ENCODE data around the gene CDC42EP3. TPM values are rescaled to one million over a fixed set of nuclear protein-coding genes. Genes with fewer than 3 reads are reported as not detected.

Gene CDC42EP3
- total and polyA plus RNA-seq, 2 donors (not counting 1 experiment from before 2014, with no cell fraction given) = 28.0 to 29.9 TPM

GRCh38 chr2:37642907-37643729 lies 28.3 kb downstream of the CDC42EP3 start:
- TF ChIP-seq CTCF (IDR thresholded peaks at IDR 0.05) (no peak), EZH2 (IDR thresholded peaks at IDR 0.05; ENCODE audit: borderline replicate concordance, insufficient read depth, low read depth, low read length, poor library complexity, severe bottlenecking) (no peak)
- H3K4me3 Mint-ChIP-seq = peak overlapping the region; percentile 54
- no peak for ATAC-seq (ENCODE audit: low read depth)
- no peak overlapping the region for H3K4me2 ChIP-seq (replicated peaks; ENCODE audit: low read depth, low read length, poor library complexity, severe bottlenecking)
- intact Hi-C loops (cut with micrococcal nuclease) = no loop called here
- DNase-seq = no peak
- H3K27me3 Mint-ChIP-seq = no peaks in the 10 kb centered on the region
- H2AFZ ChIP-seq (ENCODE audit: insufficient read depth, low read depth, low read length, poor library complexity, severe bottlenecking) = no peak overlapping the region
- H3K27ac ChIP-seq (ENCODE audit: low read length in 2 of 2) = peak overlapping the region in 1 of 2 donors; percentile 25
- peaks cover 55% of the 10 kb centered on the region for H3K4me1 Mint-ChIP-seq
- no peaks in the 10 kb centered on the region for H4K20me1 ChIP-seq (ENCODE audit: control insufficient read depth, insufficient read depth, low read length, poor library complexity, severe bottlenecking)
- ChIA-PET CTCF (interaction anchor here (1.2 kb wide), 1 partner anchor 11 kb away, joined by 3 read pairs; no protein-coding TSS in a partner anchor), POLR2A (interaction anchor here (0.5 kb wide), 1 partner anchor 266 kb away, joined by 4 read pairs; no protein-coding TSS in a partner anchor)
- no CpG with 5 or more reads among the region's 6 CpGs for WGBS (ENCODE audit: insufficient coverage)
- no peaks in the 10 kb centered on the region for H3K9me3 Mint-ChIP-seq (ENCODE audit: insufficient read depth)
- H3K4me3 ChIP-seq (ENCODE audit: control extremely low read depth in 1 of 5, extremely low read depth in 1 of 5, insufficient read depth in 1 of 5, low read depth in 2 of 5, low read length in 4 of 5) = no peak overlapping the region
- peaks cover 34 to 38% of the 10 kb centered on the region in 2 donors for H3K4me1 ChIP-seq (ENCODE audit: control insufficient read depth in 2 of 2, insufficient read depth in 2 of 2, low read length in 2 of 2)
- H3K27ac Mint-ChIP-seq = peak overlapping the region; percentile 70
- H3K9me3 ChIP-seq (ENCODE audit: control extremely low read depth in 1 of 3, control insufficient read depth in 2 of 3, insufficient read depth in 1 of 3, low read length in 2 of 3) = peaks cover 0 to 6% (median 2%) of the 10 kb centered on the region in 3 donors
- no peak overlapping the region for H3K9ac ChIP-seq (ENCODE audit: low read length)
- H3K27me3 ChIP-seq (replicated peaks in 1 of 4; ENCODE audit: control extremely low read depth in 1 of 4, control insufficient read depth in 3 of 4, insufficient read depth in 4 of 4, low read length in 3 of 4) = no peaks in the 10 kb centered on the region
- peaks cover 74% of the 10 kb centered on the region for H3K79me2 ChIP-seq (ENCODE audit: control insufficient read depth, insufficient read depth, low read length)
- peaks cover 0 to 28% of the 10 kb centered on the region in 2 experiments for H3K36me3 ChIP-seq (replicated peaks in 1 of 2; ENCODE audit: control extremely low read depth in 1 of 2, control insufficient read depth in 1 of 2, extremely low read depth in 1 of 2, insufficient read depth in 2 of 2, low read length in 1 of 2)
